DOHH2 (cell line): ENCODE results near the gene MMP15.

Experiments used
- EZH2phosphoT487 ChIP-seq: fragments of 200-600 bp; sonication (generic); IDR thresholded peaks from 2 replicates; pipeline ENCODE4 v1.6.1; 2017; ENCODE audit warnings: borderline replicate concordance, mild to moderate bottlenecking, antibody characterized with exemption, low read length, moderate library complexity, mixed read lengths
- TF ChIP-seq, protein P1 (sequence below): fragments of 200-600 bp; sonication (generic); IDR thresholded peaks from one replicate; pipeline ENCODE4 v1.5.1; 2014; ENCODE audit warnings: antibody characterized with exemption, mild to moderate bottlenecking, low read depth, low read length; ENCODE audit not compliant: poor library complexity, severe bottlenecking

DNA sequence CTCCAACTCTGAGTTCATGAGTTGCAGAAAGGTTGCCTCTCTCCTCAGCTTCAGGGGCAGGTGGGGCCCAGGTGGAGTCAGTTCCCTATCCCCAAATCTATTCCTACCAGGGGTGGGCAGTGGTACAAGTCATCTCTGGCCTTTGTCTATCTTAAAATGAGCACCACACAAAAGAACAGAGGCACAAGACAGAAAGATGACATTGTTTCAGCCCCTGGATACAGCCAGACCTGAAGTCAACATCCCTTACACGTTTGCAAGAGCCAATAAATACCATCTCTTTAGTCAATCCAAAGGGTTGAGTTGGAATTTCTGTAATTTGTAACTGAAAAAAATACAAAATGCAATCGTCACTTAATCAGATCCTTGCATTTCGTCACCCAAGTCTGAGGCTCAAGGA, 32.2 kb downstream of the MMP15 start:
- TF ChIP-seq, protein P1, sequence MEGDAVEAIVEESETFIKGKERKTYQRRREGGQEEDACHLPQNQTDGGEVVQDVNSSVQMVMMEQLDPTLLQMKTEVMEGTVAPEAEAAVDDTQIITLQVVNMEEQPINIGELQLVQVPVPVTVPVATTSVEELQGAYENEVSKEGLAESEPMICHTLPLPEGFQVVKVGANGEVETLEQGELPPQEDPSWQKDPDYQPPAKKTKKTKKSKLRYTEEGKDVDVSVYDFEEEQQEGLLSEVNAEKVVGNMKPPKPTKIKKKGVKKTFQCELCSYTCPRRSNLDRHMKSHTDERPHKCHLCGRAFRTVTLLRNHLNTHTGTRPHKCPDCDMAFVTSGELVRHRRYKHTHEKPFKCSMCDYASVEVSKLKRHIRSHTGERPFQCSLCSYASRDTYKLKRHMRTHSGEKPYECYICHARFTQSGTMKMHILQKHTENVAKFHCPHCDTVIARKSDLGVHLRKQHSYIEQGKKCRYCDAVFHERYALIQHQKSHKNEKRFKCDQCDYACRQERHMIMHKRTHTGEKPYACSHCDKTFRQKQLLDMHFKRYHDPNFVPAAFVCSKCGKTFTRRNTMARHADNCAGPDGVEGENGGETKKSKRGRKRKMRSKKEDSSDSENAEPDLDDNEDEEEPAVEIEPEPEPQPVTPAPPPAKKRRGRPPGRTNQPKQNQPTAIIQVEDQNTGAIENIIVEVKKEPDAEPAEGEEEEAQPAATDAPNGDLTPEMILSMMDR: no peak
- TF ChIP-seq EZH2phosphoT487: no peak
